GM18499 (cell line): ENCODE measurements around the gene CELF4.

ENCODE experiments used
- ATAC-seq: cut with Tn5 transposase; IDR thresholded peaks from one replicate; pipeline ENCODE4 v1.9.1; 2021; ENCODE audit warnings: moderate number of reproducible peaks; ENCODE audit not compliant: insufficient read depth, unreplicated experiment

CELF4 gene

DNA sequence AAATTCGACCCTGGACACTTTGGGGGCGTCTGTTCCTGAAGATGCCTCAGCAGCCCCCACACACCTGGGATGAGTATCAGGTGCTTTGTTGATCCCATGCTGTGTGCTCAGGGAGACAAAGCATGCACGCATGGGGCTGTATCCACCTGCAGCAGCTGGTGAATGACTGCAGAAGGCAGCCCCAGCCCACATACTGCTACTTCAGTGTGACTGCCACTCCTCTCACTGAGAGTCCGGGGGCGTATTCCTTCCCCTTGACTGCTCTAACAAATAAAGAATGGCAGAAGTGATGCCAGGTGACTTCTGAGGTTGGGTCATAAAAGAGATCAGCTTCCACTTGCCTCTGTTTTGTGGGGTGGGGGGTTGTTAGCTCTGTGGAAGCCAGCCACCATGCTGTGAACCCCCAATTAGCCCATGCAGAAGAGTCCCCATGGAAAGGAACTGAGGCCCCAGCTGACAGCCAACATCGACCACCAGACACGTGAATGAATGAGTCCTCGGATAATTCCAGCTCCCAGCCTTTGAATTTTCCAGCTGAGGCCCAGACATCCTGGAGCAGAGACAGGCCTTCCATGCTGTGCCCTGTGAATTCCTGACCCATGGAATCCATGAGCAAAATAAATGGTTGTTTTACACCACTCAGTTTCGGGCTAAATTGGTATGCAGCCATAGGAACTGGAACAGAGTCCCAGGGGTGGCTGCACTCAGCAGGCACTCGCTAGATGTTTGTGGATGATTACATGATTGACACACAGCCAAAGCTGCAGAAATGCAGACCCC is 289.3 kb downstream of the CELF4 start:
- no peak for ATAC-seq

- ATAC-seq, result no peak
Measured at GRCh38 chr18:37275237-37275741, 290.3 kb downstream of the CELF4 start.

GRCh38 chr18:37274309-37275236 is 291.0 kb downstream of the CELF4 start:
- no peak for ATAC-seq

DNA sequence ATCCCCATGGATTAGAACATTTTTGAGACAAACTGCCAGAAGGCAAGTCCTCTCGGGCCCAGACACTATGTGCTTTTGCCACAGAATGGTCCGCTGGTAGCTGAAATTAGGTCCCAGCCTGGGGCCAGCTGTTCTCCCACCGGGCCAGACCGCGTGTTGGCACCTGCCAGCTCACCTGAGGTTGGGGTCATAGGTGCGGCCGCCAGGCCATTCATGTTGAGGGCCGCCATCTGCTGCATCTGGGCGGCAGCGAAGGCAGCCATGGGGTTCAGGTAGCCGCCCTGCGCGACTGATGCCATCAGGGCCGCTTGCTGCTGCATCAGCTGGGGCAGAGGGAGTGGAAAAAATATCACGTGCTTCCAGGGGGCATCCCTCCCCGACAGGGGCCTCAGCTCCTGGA is 292.8 kb downstream of the CELF4 start:
- ATAC-seq, result no peak

DNA sequence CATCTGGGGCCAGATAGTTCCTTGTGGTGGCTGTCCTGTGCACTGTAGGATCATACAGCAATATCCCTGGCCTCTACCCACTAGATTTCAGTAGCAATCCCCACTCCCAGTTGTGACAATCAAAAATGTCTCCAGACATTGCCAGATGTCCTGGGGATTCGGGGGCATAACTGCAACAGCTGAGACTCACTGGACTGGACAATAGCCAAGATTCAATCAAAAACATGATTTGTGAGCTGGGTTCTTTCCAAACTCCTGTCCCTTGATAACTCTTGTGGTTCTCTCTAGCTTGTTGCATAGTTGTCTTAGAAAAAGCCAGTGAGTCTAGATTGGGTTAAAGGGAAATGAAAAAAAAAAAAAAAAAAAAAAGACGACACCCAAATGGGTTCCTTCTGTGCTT is 293.4 kb downstream of the CELF4 start:
- no peak for ATAC-seq

DNA sequence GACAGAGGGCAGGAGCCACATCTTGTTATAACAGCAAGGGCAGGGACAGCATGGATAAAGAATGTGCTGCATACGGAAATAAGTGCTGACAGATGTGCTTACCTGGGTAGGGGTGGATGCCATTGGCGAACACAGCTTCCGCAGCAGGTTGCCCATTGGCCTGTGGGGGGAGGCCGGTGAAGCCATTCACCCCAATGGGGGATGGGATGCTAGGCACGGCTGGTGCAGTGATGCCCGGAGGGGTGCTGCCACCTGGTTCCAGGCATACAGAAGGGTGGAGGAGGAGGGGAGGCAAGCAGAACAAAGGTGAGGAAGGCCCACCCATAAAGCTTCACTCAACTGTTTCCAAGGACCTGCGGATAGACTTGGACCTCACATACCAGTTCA is 294.9 kb downstream of the CELF4 start:
- no peak for ATAC-seq

DNA sequence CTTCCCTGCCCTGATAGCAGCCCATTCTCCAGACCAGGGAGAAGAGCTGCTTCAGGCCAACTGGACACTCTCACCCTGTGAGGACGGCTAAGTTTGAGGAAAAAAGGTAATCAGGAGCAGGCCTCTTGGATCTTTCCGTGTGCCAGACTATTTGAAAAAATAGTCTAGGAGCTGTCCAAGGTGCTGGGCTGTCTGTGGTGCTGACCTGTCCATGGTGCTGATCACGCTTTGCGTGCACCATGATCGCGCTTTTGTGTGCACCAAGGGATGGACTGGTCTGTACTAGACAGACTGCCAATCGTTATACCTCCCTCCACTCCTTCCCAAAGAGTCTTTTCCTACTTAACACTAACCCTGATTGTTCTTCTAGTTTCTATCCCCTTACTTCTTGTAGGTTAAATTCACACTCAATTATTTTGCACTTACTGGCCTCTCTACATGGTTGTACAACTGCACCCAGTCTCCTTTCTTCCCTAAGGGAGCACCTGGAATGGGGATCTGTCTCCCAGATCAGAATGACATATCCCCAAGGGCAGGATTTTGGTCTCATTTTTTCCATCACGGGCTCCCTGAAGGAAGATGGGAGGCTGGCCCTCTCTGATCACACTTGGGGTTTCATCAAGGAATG is 295.4 kb downstream of the CELF4 start:
- ATAC-seq, result no peak

GRCh38 chr18:37266290-37266689 is 299.3 kb downstream of the CELF4 start:
- no peak for ATAC-seq

- ATAC-seq, result no peak
Measured at GRCh38 chr18:37265382-37265781, 300.2 kb downstream of the CELF4 start.

DNA sequence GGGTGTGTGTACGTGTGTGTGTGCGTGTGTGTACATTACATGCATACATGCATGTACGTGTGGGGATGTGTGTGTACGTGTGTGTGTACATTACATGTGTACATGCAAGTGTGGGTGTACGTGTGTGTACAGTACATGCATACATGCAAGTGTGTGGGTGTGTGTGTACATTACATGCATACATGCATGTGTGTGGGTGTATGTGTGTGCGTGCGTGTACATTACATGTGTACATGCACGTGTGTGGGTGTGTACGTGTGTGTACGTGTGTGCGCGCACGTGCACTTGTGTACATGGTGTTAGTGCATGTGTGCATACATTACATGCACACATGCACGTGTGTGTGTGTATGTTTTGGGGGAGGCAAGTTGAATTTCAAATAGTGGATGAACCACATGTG is 300.6 kb downstream of the CELF4 start:
- ATAC-seq, result no peak

- no peak for ATAC-seq
Measured at GRCh38 chr18:37261988-37262387, 303.6 kb downstream of the CELF4 start.

DNA sequence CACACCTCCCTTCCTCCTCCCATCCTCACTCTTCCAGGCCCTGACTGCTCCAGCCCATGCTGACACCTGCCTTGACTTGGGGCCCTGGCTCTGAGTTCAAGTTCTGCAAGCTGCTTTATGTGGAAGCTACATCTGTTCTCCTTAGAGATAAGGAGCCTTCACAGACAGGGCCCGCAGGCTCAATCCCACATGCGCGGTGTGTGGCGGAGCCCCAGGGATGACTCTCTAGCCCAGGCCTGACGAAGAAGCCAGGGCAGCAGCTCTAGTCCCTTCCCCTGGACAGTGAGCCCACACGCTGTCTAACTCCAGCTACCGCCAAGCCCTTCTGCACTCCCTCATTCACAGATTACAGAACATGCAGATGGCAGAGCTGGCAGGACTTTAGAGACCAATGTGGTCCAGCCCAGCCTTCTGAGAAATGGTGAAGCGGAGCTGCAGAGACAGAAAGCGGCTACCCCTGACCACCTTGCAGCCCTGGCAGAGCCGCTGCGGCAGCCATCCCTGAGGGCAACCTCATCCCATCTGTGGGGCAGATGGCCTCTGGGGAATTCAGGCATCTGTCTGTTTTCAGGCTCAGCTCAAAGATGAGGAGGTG is 304.3 kb downstream of the CELF4 start:
- no peak for ATAC-seq

- no peak for ATAC-seq
Measured at GRCh38 chr18:37260367-37261093, 305.1 kb downstream of the CELF4 start.

DNA sequence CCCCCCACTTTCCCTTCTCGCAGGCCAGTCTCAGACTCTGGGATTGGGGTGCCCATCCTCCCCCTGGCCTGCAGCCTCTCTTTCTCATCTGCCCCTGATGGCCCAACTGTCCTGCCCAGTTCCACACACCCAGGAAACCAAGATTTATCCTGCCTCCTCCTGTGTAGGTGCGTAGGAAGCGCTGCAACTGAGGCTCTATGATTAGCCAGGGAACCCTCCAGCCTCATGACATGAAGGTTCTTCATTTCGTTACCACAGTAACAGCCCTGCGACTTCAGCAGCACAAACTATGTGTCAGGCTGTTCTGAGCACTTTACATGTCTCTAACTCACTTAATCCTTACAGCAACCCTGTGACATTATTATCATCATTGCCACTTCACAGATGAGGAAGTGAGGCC is 305.9 kb downstream of the CELF4 start:
- no peak for ATAC-seq

DNA sequence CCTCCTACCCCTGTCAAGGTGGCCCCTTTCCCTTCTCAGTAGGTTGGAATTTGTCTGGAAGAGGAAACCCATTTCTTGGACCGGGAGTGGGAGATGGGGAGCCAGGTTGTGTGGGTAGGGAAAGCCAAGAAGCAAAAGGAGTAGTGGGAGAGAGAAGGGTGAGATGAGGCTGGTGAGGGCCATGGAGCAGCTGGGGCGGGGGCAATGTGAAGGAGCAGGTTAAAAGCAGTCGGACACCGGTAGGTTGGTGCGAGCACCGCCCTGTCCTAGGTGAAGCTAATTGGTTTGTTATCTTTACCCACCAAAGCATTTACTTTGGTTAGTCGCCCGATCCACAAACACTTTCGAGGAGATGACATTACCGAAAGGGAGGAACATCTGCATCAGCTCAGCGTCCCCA is 306.8 kb downstream of the CELF4 start:
- ATAC-seq, result no peak

- ATAC-seq, result no peak
Measured at GRCh38 chr18:37258131-37258530, 307.5 kb downstream of the CELF4 start.

GRCh38 chr18:37254973-37255372 is 310.6 kb downstream of the CELF4 start:
- ATAC-seq, result no peak

DNA sequence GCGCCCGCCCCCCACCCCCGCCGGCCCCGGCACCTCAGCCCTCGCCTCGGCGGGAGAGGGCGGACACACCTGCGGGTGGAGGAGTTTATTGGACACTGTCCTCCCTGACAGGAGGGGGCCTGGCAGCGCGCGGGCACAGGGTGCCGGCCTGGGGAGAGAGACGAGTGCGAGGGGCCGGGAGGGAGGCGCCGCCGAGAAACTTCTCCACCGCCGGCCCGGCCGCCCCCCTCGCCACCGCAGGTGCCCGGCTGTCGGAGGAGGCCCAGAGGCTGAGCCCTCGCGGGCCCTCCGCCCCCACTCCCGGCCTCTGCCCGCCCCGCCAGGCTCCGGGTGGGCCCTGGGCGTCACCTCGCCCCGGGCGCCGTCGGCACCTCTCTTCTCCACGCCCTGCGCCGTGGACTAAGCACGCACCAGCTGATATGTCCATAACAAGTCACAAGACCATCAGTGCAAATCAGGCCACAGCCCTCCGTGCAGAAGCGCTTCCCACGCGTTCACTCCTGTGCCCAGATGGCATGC is 311.3 kb downstream of the CELF4 start:
- ATAC-seq, result no peak

GRCh38 chr18:37253394-37254235 is 312.0 kb downstream of the CELF4 start:
- no peak for ATAC-seq
